Measurements from ENCODE around the gene OR2L8.

Gene OR2L8

GRCh38 chr1:247998811-247999210, 50.2 kb downstream of the OR2L8 start:
- DNase-seq = no peak

Data from CD4-positive, alpha-beta T cell treated with Interleukin-15 for 1 hour (primary cell).